Tibial nerve (tissue), 4 donors: Measurements from ENCODE around the gene NPSR1. TPM values are rescaled to one million over a fixed set of nuclear protein-coding genes. Genes with fewer than 3 reads are reported as not detected.
"Not testable (repeated sequence)": the region's sequence is repeated elsewhere in the genome, so short reads cannot be mapped to it uniquely, and the experiment has no call there.

Source experiments
- DNase-seq, 2 donors: peaks; one replicate each; pipeline ENCODE4 v3.0.0-alpha.2; 2019; ENCODE audit warnings: low spot score in 2 of 2
- H3K27ac ChIP-seq, 4 donors: fragments of 200-600 bp; sonication (generic) in 3 of 4; one replicate each; pipeline ENCODE4 v1.5.1; 2017 to 2019; ENCODE audit warnings: mild to moderate bottlenecking in 1 of 4
- H3K27me3 ChIP-seq, 2 donors: fragments of 200-600 bp; sonication (generic) in 1 of 2; one replicate each; pipeline versions ENCODE4 v1.5.1 to v1.6.0; 2017 to 2019
- H3K36me3 ChIP-seq, 3 donors: fragments of 200-600 bp; sonication (generic); one replicate each; pipeline ENCODE4 v1.5.1; 2018 to 2019
- H3K4me1 ChIP-seq, 4 donors: fragments of 200-600 bp; sonication (generic) in 3 of 4; one replicate each; pipeline ENCODE4 v1.5.1; 2017 to 2019
- H3K4me3 ChIP-seq, 4 donors: fragments of 200-600 bp; sonication (generic) in 3 of 4; one replicate each; pipeline ENCODE4 v1.5.1; 2017 to 2019; ENCODE audit warnings: mild to moderate bottlenecking in 1 of 4, moderate library complexity in 1 of 4
- H3K9me3 ChIP-seq, 4 donors: fragments of 200-600 bp; sonication (generic) in 3 of 4; one replicate each; pipeline ENCODE4 v1.5.1; 2017 to 2019
- EP300 ChIP-seq, 2 donors: sonication (generic); formaldehyde crosslinking; IDR thresholded peaks; one replicate each; pipeline ENCODE4 v1.6.1; 2017; ENCODE audit warnings: antibody characterized with exemption in 2 of 2, mild to moderate bottlenecking in 1 of 2
- POLR2A ChIP-seq, 2 donors: fragments of 450-650 bp; IDR thresholded peaks; one replicate each; pipeline ENCODE4 v1.6.1; 2017; ENCODE audit warnings: antibody characterized with exemption in 2 of 2, mild to moderate bottlenecking in 2 of 2, moderate library complexity in 2 of 2
- WGBS, 2 donors: methylation state at CpG; one replicate each; pipeline ENCODE4 v1.1.5; 2018; 5-methylcytosine and 5-hydroxymethylcytosine counted together
- total RNA-seq, 4 donors: library from RNA; depleted of rRNA; stranded (reverse); fragments of >200 nt; gene quantifications; one replicate each; pipeline ENCODE4 v1.1.0, GENCODE V29; 2016
- TF ChIP-seq, protein P1 (sequence below), 5 experiments: fragments of 200-600 bp in 3 of 5; fragments of 450-650 bp in 2 of 5; sonication (generic) in 3 of 5; IDR thresholded peaks; one replicate each; pipeline ENCODE4 v1.5.1; 2016 to 2019; ENCODE audit warnings: antibody characterized with exemption in 5 of 5, mild to moderate bottlenecking in 3 of 5, moderate library complexity in 2 of 5

Gene NPSR1, protein sequence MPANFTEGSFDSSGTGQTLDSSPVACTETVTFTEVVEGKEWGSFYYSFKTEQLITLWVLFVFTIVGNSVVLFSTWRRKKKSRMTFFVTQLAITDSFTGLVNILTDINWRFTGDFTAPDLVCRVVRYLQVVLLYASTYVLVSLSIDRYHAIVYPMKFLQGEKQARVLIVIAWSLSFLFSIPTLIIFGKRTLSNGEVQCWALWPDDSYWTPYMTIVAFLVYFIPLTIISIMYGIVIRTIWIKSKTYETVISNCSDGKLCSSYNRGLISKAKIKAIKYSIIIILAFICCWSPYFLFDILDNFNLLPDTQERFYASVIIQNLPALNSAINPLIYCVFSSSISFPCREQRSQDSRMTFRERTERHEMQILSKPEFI
- not detected for total RNA-seq

DNA sequence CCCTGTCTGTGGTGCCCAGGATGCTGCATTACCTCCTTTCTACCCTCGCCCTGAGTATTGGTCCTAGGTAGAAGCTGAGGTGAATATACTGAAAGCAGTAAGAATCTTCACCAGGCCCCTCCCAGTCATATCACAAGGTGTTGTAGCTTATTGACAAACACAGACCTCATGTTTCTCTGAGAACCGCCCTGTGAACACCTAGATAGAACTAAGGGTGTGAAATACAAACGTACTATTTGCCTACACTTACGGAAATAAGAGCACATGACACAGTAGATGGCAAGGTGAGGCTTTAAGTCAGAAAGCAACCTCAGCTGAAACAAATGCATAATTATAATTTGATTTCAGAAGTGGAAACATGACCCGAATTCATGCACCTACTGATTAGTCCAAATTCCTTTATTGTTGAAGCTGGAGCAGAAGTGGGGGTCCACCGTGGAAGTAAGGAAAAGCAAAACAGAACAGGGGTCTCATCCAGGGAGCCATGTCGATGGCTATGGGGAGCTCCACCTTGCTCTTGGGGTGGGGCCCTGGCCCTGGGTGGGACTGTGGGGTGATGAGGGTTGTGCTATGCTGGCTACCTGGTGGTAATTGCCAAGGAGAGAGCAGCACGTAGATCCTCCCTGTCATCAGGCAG is at the start of gene NPSR1:
Gene NPSR1 (plus strand): TSS at position 587 of the 637 bp plus-strand sequence. CDS start 195 bp downstream, outside the sequence.
- H3K27me3 ChIP-seq, result no peaks in the 10 kb centered on the region
- no peak within 1 kb of the TSS for H3K27ac ChIP-seq
- H3K4me1 ChIP-seq, result no peaks in the 10 kb centered on the region
- WGBS, 2 donors, result 78 to 87% methylated on average over 8 of the region's 8 CpGs
- TF ChIP-seq EP300 (IDR thresholded peaks at IDR 0.05) (no peak), POLR2A (IDR thresholded peaks at IDR 0.05) (no peak)
- TF ChIP-seq, protein P1, sequence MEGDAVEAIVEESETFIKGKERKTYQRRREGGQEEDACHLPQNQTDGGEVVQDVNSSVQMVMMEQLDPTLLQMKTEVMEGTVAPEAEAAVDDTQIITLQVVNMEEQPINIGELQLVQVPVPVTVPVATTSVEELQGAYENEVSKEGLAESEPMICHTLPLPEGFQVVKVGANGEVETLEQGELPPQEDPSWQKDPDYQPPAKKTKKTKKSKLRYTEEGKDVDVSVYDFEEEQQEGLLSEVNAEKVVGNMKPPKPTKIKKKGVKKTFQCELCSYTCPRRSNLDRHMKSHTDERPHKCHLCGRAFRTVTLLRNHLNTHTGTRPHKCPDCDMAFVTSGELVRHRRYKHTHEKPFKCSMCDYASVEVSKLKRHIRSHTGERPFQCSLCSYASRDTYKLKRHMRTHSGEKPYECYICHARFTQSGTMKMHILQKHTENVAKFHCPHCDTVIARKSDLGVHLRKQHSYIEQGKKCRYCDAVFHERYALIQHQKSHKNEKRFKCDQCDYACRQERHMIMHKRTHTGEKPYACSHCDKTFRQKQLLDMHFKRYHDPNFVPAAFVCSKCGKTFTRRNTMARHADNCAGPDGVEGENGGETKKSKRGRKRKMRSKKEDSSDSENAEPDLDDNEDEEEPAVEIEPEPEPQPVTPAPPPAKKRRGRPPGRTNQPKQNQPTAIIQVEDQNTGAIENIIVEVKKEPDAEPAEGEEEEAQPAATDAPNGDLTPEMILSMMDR (IDR thresholded peaks at IDR 0.05), result no peak
- H3K4me3 ChIP-seq, result no peak within 1 kb of the TSS
- DNase-seq, result no peak
- H3K36me3 ChIP-seq, result no peaks in the 10 kb centered on the region
- no peaks in the 10 kb centered on the region for H3K9me3 ChIP-seq

DNA sequence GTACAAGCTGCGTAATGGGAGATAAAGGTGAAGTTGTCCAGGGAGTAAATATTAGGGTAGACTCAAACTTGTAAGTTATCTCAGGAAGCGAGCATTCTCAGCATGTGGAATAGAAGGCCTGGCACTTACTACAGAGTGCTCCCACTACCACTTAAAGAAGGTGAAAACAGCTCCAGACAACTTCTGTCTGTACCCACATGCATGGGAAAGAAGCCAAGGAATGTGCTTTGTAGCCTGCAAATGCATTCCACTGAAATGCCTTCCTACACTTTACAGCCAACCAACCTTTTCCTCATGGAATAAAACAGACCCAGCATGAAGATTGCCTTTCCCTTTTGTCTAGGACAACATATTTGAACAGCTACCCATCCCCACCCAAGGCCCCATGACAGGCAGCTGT is 45.4 kb upstream of the NPSR1 start:
- 73 to 75% methylated on average over 2 of the region's 2 CpGs for WGBS, 2 donors
- no peak for DNase-seq
- Histone ChIP-seq H3K27me3 (no peaks in the 10 kb centered on the region), H3K4me1 (no peaks in the 10 kb centered on the region), H3K9me3 (peaks cover 0 to 16% (median 0%) of the 10 kb centered on the region in 4 donors), H3K27ac (no peak overlapping the region), H3K4me3 (no peak overlapping the region), H3K36me3 (no peaks in the 10 kb centered on the region)
- TF ChIP-seq, protein P1 (IDR thresholded peaks at IDR 0.05), result no peak
- TF ChIP-seq EP300 (IDR thresholded peaks at IDR 0.05) (no peak), POLR2A (IDR thresholded peaks at IDR 0.05) (no peak)

DNA sequence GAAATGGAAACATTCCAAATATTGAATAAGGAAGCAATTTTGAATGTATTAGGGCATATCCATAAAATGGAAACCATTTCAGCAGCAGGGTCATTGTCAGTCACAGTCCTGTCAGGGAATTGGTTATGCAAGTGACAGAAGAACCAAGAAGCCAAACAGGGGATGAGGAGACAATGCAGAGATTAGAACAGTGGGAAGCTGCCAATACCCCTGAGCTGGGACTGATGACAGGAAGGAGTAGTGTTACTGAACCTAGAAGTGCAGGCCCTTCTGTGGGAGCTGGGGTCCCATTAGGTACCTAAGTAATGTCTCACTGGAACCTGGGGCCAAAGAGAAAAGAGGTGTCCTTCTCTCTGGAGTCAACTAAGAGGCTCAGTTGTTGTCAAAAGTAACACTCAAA is 37.6 kb upstream of the NPSR1 start:
- Histone ChIP-seq H3K9me3 (peaks cover 0 to 5% (median 0%) of the 10 kb centered on the region in 4 donors), H3K4me3 (no peak overlapping the region), H3K4me1 (no peaks in the 10 kb centered on the region), H3K27me3 (no peaks in the 10 kb centered on the region), H3K36me3 (no peaks in the 10 kb centered on the region), H3K27ac (no peak overlapping the region)
- no peak for DNase-seq
- TF ChIP-seq EP300 (IDR thresholded peaks at IDR 0.05), result no peak
- TF ChIP-seq, protein P1 (IDR thresholded peaks at IDR 0.05), result no peak
- TF ChIP-seq POLR2A (IDR thresholded peaks at IDR 0.05), result no peak

DNA sequence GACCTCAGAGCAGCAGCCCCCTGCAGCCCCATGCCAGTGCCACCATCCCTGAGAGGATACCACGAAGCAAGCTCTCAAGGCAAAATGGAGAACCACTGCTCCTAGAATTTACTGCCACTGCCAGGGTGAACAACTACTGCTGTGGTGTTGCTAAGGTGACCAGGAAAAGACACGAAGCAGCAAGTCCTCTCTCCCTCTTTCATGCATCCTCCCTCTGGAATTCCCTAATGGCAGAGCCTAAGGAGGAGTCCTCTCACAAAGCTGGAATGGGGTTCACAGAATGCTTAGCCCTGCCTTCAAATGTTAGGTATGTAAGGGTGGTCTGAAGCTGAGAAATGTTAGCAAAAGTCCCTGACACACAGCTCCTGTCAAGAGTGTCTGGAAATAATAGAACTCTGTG is 35.8 kb upstream of the NPSR1 start:
- DNase-seq, result no peak
- H3K4me3 ChIP-seq, result no peak overlapping the region
- TF ChIP-seq EP300 (IDR thresholded peaks at IDR 0.05) (no peak), POLR2A (IDR thresholded peaks at IDR 0.05) (no peak)
- TF ChIP-seq, protein P1 (IDR thresholded peaks at IDR 0.05), result no peak
- H3K4me1 ChIP-seq, result no peaks in the 10 kb centered on the region
- peaks cover 0 to 5% (median 0%) of the 10 kb centered on the region in 4 donors for H3K9me3 ChIP-seq
- H3K27ac ChIP-seq, result no peak overlapping the region
- 34 to 57% methylated on average over 2 of the region's 2 CpGs for WGBS, 2 donors
- H3K36me3 ChIP-seq, result no peaks in the 10 kb centered on the region
- H3K27me3 ChIP-seq, result no peaks in the 10 kb centered on the region

DNA sequence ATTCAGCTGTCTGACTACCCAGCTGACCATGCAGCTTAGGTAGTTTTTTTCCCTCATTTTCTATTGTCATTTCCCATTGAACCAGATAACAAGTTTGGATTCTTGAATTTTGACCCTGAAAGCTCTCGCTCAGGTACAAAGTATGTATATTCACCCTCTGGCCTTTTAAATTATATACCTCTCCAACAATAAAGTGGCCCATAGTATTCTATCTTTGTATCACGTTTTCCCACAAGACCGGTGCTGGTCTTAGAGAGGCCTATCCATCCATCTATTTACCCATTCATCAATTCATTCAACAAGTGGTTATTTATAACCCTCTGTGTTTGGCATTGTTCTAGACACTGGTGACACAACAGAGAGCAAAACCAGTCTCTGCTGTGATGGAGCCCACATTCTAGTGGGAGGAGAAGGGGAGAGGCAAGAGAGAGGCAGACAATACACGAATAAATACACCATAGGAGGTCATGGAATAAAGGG is 35.2 kb upstream of the NPSR1 start:
- Histone ChIP-seq H3K27me3 (no peaks in the 10 kb centered on the region), H3K36me3 (no peaks in the 10 kb centered on the region), H3K9me3 (peaks cover 0 to 5% (median 0%) of the 10 kb centered on the region in 4 donors), H3K4me3 (no peak overlapping the region), H3K27ac (no peak overlapping the region), H3K4me1 (no peaks in the 10 kb centered on the region)
- TF ChIP-seq, protein P1 (IDR thresholded peaks at IDR 0.05), result no peak
- no peak for TF ChIP-seq EP300 (IDR thresholded peaks at IDR 0.05)
- no peak for TF ChIP-seq POLR2A (IDR thresholded peaks at IDR 0.05)
- 52 to 56% methylated on average over 4 of the region's 4 CpGs for WGBS, 2 donors
- no peak for DNase-seq

DNA sequence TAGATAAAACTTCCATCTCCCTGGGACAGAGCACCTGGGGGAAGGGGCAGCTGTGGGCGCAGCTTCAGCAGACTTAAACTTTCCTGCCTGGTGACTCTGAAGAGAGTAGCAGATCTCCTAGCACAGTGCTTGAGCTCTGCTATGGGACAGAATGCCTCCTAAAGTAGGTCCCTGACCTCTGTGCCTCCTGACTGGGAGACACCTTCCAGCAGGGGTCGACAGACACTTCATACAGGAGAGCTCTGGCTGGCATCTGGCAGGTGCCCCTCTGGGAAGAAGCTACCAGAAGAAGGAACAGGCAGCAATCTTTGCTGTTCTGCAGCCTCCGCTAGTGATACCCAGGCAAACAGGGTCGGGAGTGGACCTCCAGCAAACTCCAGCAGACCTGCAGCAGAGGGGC is 29.4 kb upstream of the NPSR1 start:
- H3K4me1 ChIP-seq, H3K27ac ChIP-seq, H3K36me3 ChIP-seq, H3K27me3 ChIP-seq, DNase-seq, H3K4me3 ChIP-seq, H3K9me3 ChIP-seq: not testable (repeated sequence)
- 68 to 88% methylated on average over 4 of the region's 4 CpGs for WGBS, 2 donors
